Measurements from ENCODE around the gene PCSK6.

- TF ChIP-seq CTCF (conservative IDR thresholded peaks at IDR 0.05) (no peak), EZH2 (IDR thresholded peaks at IDR 0.05; ENCODE audit: low read depth) (no peak)
These were observed 109.9 kb downstream of the PCSK6 start for GRCh38 chr15:101379647-101380046.
